ENCODE data around the gene NOS3. TPM values are rescaled to one million over a fixed set of nuclear protein-coding genes. Genes with fewer than 3 reads are reported as not detected.

Gene NOS3
- polyA plus RNA-seq, 1 of the 3 experiments (the other 2 are of a cell fraction) = 0.41 TPM

GRCh38 chr7:151010307-151011096 is 19.7 kb downstream of the NOS3 start:
- ChIA-PET POLR2A (interaction anchor here (0.6 to 0.9 kb wide), 2 partner anchors 12 to 16 kb away, joined by 3 to 5 read pairs; no protein-coding TSS in a partner anchor), CTCF (interaction anchor here (0.5 to 11.3 kb wide), 20 partner anchors 10 to 642 kb away, joined by 3 to 151 read pairs (median 6); partner anchors contain the start of genes ABCB8, ATG9B, FASTK and GBX1)
- Histone ChIP-seq H3K4me2 (no peak overlapping the region), H3K4me1 (ENCODE audit: control insufficient read depth in 1 of 2, insufficient read depth in 2 of 2, low read depth in 1 of 2, low read length in 1 of 2) (peaks cover 0 to 30% of the 10 kb centered on the region in 2 experiments; a peak in 1 of 4 replicates), H3F3A (replicated peaks; ENCODE audit: insufficient read depth) (no peaks in the 10 kb centered on the region), H3K36me3 (replicated peaks in 1 of 2; ENCODE audit: control insufficient read depth in 1 of 2, insufficient read depth in 2 of 2, low read length in 1 of 2) (no peaks in the 10 kb centered on the region), H3K27ac (ENCODE audit: low read depth in 2 of 2, low read length in 1 of 2) (no peak overlapping the region), H3K9me2 (no peaks in the 10 kb centered on the region), H3K79me2 (ENCODE audit: insufficient read depth) (no peaks in the 10 kb centered on the region), H3K27me3 (ENCODE audit: insufficient read depth) (0 out of 2 replicates have a peak, but pooled peaks cover 5% of the 10 kb centered on the region), H3K4me3 (ENCODE audit: low read depth in 2 of 2, low read length in 1 of 2) (no peak overlapping the region), H2AFZ (ENCODE audit: low read depth) (no peak overlapping the region), H3K9ac (no peak overlapping the region), H4K20me1 (ENCODE audit: insufficient read depth) (no peaks in the 10 kb centered on the region), H3K9me3 (no peaks in the 10 kb centered on the region)
- no peak for DNase-seq
- TF ChIP-seq EZH2phosphoT487 (IDR thresholded peaks at IDR 0.05; ENCODE audit: borderline replicate concordance, low read depth) = no peak
- TF ChIP-seq REST (IDR thresholded peaks at IDR 0.05; ENCODE audit: low read depth, low read length) = no peak
- no peak for TF ChIP-seq GATA2 (CRISPR knock-in tag; IDR thresholded peaks at IDR 0.05)
- no peak for TF ChIP-seq TCF12 (IDR thresholded peaks at IDR 0.05)
- TF ChIP-seq RFX5 (IDR thresholded peaks at IDR 0.05; ENCODE audit: low read length) = no peak
- no peak for TF ChIP-seq PBX3 (IDR thresholded peaks at IDR 0.05)
- TF ChIP-seq FOXJ3 (CRISPR knock-in tag; IDR thresholded peaks at IDR 0.05) = no peak
- no peak for TF ChIP-seq IRF3 (IDR thresholded peaks at IDR 0.05; ENCODE audit: low read depth, low read length)
- no peak for TF ChIP-seq CHD2 (IDR thresholded peaks at IDR 0.05; ENCODE audit: low read length, partially characterized antibody)
- no peak for TF ChIP-seq MXI1 (IDR thresholded peaks at IDR 0.05; ENCODE audit: low read depth, low read length)
- TF ChIP-seq YY1 (IDR thresholded peaks at IDR 0.05; ENCODE audit: low read depth) = no peak
- TF ChIP-seq RAD21 (IDR thresholded peaks at IDR 0.05; ENCODE audit: low read length) = no peak
- no peak for TF ChIP-seq EP300 (IDR thresholded peaks at IDR 0.05; ENCODE audit: borderline replicate concordance in 1 of 2, low read depth in 1 of 2, low read length in 1 of 2)
- WGBS (ENCODE audit: low lambda C conversion rate) = 74% methylated on average over 13 of the region's 18 CpGs
